GM19328 (cell line): ENCODE results near the gene MT1F.

ENCODE experiments used
- ATAC-seq: cut with Tn5 transposase; IDR thresholded peaks from one replicate; pipeline ENCODE4 v1.9.1; 2021; ENCODE audit warnings: mild to moderate bottlenecking, moderate library complexity; ENCODE audit not compliant: unreplicated experiment

Gene MT1F

DNA sequence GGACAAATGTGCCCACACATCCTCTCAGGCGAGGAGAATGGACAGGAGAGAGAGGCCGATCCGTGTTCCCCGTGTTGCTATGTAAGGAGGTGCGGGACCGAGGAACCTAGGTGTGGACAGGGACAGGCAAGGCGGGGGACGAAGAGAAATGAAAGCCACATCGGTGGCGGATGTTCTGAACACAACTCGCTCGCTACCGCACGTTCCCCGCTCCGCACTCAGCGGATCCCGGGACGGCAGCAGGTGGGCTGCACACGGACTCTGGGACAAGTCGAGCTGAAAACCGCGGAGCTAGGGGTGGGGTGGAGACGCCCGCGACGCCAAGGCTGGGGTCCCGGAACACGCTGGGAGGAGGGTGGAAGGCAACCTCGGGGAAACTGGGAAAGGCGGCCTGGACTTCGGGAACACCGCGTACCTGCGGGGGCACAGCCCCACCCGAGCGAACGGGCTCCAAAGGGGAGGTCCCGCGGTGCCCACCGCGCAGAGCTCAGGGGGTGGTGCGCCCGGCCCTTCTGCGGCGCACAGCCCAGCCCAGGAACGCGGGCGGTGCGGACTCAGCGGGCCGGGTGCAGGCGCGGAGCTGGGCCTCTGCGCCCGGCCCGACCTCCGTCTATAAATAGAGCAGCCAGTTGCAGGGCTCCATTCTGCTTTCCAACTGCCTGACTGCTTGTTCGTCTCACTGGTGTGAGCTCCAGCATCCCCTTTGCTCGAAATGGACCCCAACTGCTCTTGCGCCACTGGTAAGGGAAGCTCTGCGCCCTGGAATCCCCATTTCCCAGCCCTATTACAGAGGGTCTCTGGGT is 32.4 kb upstream of the MT1F start, which contains the start of gene MT1E:
Gene MT1E, plus strand, starts transcription at position 642 of the 803 bp plus-strand sequence. Its CDS starts 71 bp downstream, at position 713.
- peak; percentile 48 for ATAC-seq

DNA sequence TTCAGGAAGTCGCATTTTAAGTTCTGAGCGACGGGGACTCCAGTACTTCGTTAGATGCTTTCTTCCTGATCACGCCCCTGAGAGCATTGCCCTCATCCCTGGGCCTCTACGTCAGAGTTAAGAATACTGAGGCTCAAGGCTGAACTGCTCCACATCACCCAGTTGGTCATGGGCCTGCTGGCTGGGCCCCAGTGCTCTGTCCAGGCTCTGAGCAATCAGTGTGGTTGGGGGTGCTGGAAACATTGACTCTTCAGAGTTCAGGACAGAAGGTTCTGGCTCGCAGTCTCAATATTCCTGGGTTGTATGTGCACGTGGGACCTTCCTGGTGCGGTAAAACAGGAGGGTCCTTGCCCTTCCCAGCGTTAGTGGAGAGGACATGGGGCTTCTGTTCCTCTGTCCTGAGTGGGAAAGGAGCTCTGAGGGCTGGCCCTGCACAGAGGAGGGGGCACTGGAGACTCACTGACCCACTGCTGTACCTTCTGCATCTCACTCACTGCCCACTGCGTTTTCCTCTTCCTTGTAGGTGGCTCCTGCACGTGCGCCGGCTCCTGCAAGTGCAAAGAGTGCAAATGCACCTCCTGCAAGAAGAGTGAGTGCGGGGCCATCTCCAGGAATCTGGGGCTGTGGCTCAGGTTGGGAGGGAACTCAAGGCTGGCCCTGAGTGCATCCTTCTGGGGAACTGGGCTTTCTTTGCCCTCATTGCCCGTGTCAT is 31.7 kb upstream of the MT1F start:
- ATAC-seq: no peak

DNA sequence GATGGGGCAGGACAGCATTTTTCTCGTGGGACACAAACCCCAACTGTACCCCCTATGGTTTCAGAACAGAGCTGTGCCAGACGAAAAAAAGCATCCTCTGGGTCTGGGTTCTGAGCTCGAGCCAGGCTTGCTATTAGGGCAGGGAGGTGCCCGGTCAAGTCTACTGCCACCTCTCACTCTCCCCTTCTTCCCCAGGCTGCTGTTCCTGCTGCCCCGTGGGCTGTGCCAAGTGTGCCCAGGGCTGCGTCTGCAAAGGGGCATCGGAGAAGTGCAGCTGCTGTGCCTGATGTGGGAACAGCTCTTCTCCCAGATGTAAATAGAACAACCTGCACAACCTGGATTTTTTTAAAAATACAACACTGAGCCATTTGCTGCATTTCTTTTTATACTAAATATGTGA is 31.1 kb upstream of the MT1F start:
- no peak for ATAC-seq

DNA sequence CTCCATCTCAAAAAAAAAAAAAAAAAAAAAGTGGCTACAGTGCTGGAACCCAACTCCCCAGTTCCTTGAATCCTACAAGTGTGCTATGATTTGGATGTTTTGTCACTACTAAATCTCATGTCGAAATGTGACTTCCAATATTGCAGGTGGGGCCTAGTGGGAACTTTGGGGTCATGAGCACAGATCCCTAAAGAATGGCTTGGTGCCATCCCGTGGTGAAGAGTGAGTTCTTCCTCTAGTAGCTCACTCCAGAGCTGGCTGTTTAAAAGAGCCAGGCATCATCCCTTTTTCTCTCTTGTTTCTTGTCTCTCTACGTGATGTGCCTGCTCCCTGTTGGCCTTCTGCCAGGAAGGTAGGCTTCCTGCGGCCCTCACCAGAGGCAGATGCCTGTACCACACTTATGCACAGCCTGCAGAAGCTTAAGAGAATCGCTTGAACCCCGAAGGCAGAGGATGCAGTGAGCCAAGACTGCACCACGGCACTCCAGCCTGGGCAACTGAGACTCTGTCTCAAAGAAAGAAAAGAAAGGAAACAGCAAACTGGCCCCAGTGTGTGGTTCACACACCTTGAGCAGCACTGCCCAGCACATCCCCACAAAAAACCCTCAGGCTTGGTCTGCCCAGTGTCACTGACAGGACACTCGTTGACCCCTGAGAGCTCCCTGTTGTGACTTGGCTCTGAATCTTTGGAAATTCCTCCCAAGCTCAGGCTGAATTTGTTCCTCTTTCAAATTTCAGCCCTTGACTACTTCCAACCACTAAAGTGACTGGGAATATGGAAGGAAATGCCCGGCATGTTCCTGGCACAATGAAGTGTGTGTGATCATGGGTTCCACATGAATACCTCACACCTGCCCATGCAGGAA is 29.0 kb upstream of the MT1F start:
- no peak for ATAC-seq

DNA sequence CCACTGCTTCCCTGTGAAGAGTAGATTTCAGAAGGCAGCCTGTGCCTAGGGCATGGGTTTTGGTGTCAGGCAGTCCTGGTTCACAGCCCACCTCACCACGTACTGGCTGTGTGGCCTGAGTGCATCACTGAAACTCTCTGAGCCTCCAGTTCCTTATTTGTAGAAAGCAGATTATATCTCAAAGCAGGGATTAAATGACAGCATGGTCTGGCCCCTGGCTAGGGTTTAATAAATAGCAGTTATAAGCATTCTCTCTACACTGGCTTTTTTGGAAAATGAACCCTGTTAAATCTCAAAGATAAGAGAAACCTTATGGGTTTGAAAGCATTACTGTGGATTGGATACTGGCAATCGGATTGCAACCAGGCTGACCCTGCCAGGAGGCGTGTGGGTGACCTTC is 28.2 kb upstream of the MT1F start:
- no peak for ATAC-seq

DNA sequence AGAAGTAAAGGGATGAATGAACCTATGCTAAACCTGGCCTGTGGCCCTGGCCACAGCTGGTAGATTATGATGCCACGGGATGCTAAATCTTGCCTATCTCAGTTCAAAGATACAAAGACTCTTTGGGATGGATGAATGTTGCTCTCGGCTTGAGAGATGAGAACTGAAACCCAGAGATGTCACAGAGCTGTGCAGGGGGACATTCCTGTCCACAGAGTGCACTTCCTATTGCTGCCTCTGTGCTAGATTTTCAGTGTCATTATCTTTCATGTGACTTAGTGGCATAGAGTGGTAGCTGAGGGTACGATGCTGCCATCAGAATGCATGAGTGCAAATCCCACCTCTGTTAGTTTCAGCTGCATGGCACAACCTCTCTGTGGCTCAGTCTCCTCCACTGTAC is 27.6 kb upstream of the MT1F start:
- no peak for ATAC-seq

- ATAC-seq: no peak
These were observed 26.6 kb upstream of the MT1F start for GRCh38 chr16:56631197-56631596.

- ATAC-seq: no peak
These were observed 26.0 kb upstream of the MT1F start for GRCh38 chr16:56631832-56632155.

- ATAC-seq: no peak
These were observed 25.5 kb upstream of the MT1F start, which contains the start of gene MT1M for GRCh38 chr16:56632156-56632847. MT1M (plus strand) TSS chr16:56632659; CDS start chr16:56632732, 73 bp downstream.

GRCh38 chr16:56632848-56633365 is 24.9 kb upstream of the MT1F start:
- no peak for ATAC-seq

DNA sequence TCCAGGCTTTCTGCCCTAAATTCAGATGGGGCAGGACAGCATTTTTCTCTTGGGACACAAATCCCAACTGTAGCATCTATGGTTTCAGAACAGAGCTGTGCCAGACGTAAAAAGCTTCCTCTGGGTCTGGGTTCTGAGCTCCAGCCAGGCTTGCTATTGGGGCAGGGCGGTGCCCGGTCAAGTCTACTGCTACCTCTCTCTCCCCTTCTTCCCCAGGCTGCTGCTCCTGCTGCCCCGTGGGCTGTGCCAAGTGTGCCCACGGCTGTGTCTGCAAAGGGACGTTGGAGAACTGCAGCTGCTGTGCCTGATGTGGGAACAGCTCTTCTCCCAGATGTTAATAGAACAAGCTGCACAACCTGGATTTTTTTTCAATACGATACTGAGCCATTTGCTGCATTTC is 24.2 kb upstream of the MT1F start:
- no peak for ATAC-seq

DNA sequence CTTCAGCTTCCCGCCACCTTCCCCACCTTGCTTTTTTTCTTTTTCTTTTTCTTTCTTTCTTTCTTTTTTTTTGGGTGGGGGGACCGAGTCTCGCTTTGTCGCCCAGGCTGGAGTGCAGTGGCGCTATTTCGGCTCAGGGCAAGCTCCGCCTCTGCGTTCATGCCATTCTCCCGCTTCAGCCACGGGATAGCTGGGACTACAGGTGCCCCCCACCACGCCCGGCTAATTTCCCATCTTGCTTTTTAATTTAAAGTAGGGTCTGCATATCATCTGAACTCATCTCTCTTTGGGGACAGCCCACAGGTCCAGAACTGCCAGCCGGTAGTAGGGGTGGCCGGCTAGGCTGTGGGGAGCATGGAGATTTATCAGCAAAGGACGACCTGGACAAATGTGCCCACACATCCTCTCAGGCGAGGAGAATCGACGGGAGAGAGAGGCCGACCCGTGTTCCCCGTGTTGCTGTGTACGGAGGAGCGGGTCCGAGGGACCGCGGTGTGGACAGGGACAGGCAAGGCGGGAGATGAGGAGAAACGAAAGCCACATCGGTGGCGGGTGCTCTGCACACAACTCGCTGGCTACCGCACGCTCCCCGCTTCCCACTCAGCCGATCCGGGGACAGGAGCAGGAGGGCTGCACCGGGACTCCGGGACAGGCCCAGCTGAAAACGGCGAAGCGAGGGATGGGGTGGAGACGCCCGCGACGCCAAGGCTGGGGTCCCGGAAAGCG is 22.9 kb upstream of the MT1F start:
- no peak for ATAC-seq

- ATAC-seq: no peak
These were observed 22.3 kb upstream of the MT1F start for GRCh38 chr16:56635441-56635967.

DNA sequence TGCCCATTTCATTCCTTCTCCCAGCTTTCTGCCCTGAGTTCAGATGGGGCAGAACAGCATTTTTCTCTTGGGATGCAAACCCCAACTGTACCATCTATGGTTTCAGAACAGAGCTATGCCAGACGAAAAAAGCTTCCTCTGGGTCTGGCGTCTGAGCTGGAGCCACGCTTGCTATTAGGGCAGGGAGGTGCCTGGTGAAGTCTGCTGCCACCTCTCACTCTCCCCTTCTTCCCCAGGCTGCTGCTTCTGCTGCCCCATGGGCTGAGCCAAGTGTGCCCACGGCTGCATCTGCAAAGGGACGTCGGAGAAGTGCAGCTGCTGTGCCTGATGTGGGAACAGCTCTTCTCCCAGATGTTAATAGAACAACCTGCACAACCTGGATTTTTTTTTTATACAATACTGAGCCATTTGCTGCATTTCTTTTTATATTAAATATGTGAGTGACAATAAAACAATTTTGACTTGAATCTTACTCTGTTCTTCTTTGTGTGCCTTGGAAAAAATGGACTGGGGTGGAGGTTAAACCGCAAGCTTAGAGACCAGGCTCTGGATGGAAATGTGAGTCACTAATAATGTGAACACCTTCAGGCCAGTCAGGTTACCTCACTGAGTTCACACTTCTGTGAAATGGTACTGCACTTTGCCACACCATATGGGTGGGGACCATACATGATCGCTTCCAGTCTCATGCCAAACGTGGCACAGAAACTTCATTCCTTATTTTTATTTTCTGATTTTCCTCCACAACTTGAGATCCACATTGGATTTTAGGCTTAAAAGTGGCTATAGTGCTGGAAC is 20.9 kb upstream of the MT1F start:
- ATAC-seq: no peak

GRCh38 chr16:56637814-56638750 is 19.7 kb upstream of the MT1F start, which contains the start of gene MT1A:
MT1A (plus strand) TSS chr16:56638666; CDS start chr16:56638739, 73 bp downstream.
- ATAC-seq: no peak

- no peak for ATAC-seq
These were observed 18.7 kb upstream of the MT1F start for GRCh38 chr16:56639045-56639444.

- no peak for ATAC-seq
These were observed 17.7 kb upstream of the MT1F start for GRCh38 chr16:56640076-56640475.

- no peak for ATAC-seq
These were observed 16.6 kb upstream of the MT1F start for GRCh38 chr16:56641166-56641565.
